A549 (cell line): ENCODE measurements around the gene TRMT61A. TPM values are rescaled to one million over a fixed set of nuclear protein-coding genes. Genes with fewer than 3 reads are reported as not detected.

Source experiments
- ATAC-seq, 2 experiments: fragments of 200-7000 bp in 1 of 2; fragments of >200 bp in 1 of 2; cut with Nextera tagmentation in 1 of 2; cut with Tn5 transposase in 1 of 2; 3 replicates each; pipeline versions ENCODE4 v1.8.0 to v1.9.1; 2018 to 2020; ENCODE audit warnings: mild to moderate bottlenecking in 1 of 2, moderate library complexity in 1 of 2
- CTCF ChIA-PET: fragments of 300-600 bp; sonication (Branson Sonifier 250); formaldehyde crosslinking; extraction: SDS; loops from one replicate; lab custom pipeline; 2021; ENCODE audit warnings: antibody characterized with exemption, inconsistent platforms; lab: Yijun Ruan, JAX
- POLR2A ChIA-PET: fragments of 350-600 bp; formaldehyde crosslinking; extraction: SDS; loops from one replicate; lab custom pipeline; 2021; ENCODE audit warnings: antibody characterized with exemption, inconsistent platforms; lab: Yijun Ruan, JAX
- DNase-seq, 2 experiments: peaks; one replicate each; pipeline versions ENCODE4 v3.0.0 to v3.0.0-alpha.2; 2011 to 2016; ENCODE audit warnings: low read depth in 1 of 2, low spot score in 1 of 2
- FAIRE-seq: peaks from 2 replicates; lab custom pipeline; 2011; peaks lifted over from hg19 to GRCh38; lab: Jason Lieb, UNC
- H3K27ac ChIP-seq, 2 experiments: fragments of >200 bp; sonication (Bioruptor Twin); formaldehyde crosslinking; 3 replicates each; pipeline ENCODE4 v1.5.1; 2016 to 2017
- H3K4me1 ChIP-seq: fragments of >200 bp; sonication (Bioruptor Twin); formaldehyde crosslinking; 3 replicates; pipeline ENCODE4 v1.6.1; 2016
- H3K4me2 ChIP-seq: fragments of >200 bp; sonication (Bioruptor Twin); formaldehyde crosslinking; 3 replicates; pipeline ENCODE4 v1.6.1; 2016
- H3K4me3 ChIP-seq: fragments of >200 bp; sonication (Bioruptor Twin); formaldehyde crosslinking; 3 replicates; pipeline ENCODE4 v1.5.1; 2016
- H3K9me3 ChIP-seq: fragments of >200 bp; sonication (Bioruptor Twin); formaldehyde crosslinking; 3 replicates; pipeline ENCODE4 v1.6.1; 2016
- CBX2 ChIP-seq: fragments of 200-600 bp; sonication (generic); IDR thresholded peaks from 2 replicates; pipeline ENCODE4 v1.6.1; 2016; ENCODE audit warnings: low read depth, mild to moderate bottlenecking, borderline replicate concordance
- CBX8 ChIP-seq: fragments of 200-600 bp; sonication (generic); IDR thresholded peaks from 2 replicates; pipeline ENCODE4 v1.6.1; 2016
- CEBPB ChIP-seq, 2 experiments: fragments of >200 bp in 1 of 2; sonication (Bioruptor Twin) in 1 of 2; formaldehyde crosslinking in 1 of 2; IDR thresholded peaks; 2 replicates each; pipeline ENCODE4 v1.6.1; 2012 to 2016
- CHD2 ChIP-seq: fragments of 150-350 bp; IDR thresholded peaks from 2 replicates; pipeline ENCODE4 v1.6.1; 2014; ENCODE audit warnings: low read length; ENCODE audit not compliant: partially characterized antibody
- CHD4 ChIP-seq: fragments of 200-600 bp; sonication (generic); IDR thresholded peaks from 2 replicates; pipeline ENCODE4 v1.6.1; 2016; ENCODE audit warnings: antibody characterized with exemption, mild to moderate bottlenecking, borderline replicate concordance
- EP300 ChIP-seq, 2 experiments: fragments of >200 bp; sonication (Bioruptor Twin); formaldehyde crosslinking; IDR thresholded peaks; 2 replicates in 1 of 2; 3 replicates in 1 of 2; pipeline ENCODE4 v1.6.1; 2016 to 2017
- FOSL2 ChIP-seq, 2 experiments: fragments of 450-650 bp in 1 of 2; fragments of >200 bp in 1 of 2; sonication (Bioruptor Twin) in 1 of 2; formaldehyde crosslinking; IDR thresholded peaks; 2 replicates each; pipeline versions ENCODE4 v1.5.0 to v1.6.1; 2016 to 2020; ENCODE audit warnings: mild to moderate bottlenecking in 1 of 2, moderate library complexity in 1 of 2
- FOXS1 ChIP-seq: fragments of 250-450 bp; sonication (Bioruptor Pico); IDR thresholded peaks from 2 replicates; pipeline ENCODE4 v1.5.0; 2020; ENCODE audit warnings: mild to moderate bottlenecking, moderate library complexity
- HDAC2 ChIP-seq: fragments of 200-600 bp; sonication (generic); IDR thresholded peaks from 2 replicates; pipeline ENCODE4 v1.6.1; 2016
- HOXB5 ChIP-seq: fragments of 250-450 bp; sonication (Bioruptor Pico); IDR thresholded peaks from 2 replicates; pipeline ENCODE4 v1.5.0; 2020; ENCODE audit warnings: mild to moderate bottlenecking, moderate library complexity
- JUN ChIP-seq, 2 experiments: fragments of >200 bp; sonication (Bioruptor Twin); formaldehyde crosslinking; IDR thresholded peaks; 2 replicates in 1 of 2; 3 replicates in 1 of 2; pipeline ENCODE4 v1.6.1; 2016 to 2017
- KDM1A ChIP-seq: fragments of 200-600 bp; sonication (generic); IDR thresholded peaks from 2 replicates; pipeline ENCODE4 v1.6.1; 2016; ENCODE audit warnings: low read depth, mild to moderate bottlenecking
- MAFK ChIP-seq: fragments of 450-650 bp; IDR thresholded peaks from 2 replicates; pipeline ENCODE4 v1.6.1; 2014; ENCODE audit not compliant: partially characterized antibody
- MAZ ChIP-seq: fragments of 150-350 bp; IDR thresholded peaks from 2 replicates; pipeline ENCODE4 v1.6.1; 2014; ENCODE audit warnings: antibody characterized with exemption, low read depth, low read length, borderline replicate concordance
- NFE2L2 ChIP-seq: fragments of 150-350 bp; conservative IDR thresholded peaks from 2 replicates; pipeline ENCODE4 v1.6.1; 2014; ENCODE audit warnings: low read length
- NPAS2 ChIP-seq: fragments of 250-450 bp; sonication (Bioruptor Pico); IDR thresholded peaks from 2 replicates; pipeline ENCODE4 v1.8.0; 2022; ENCODE audit warnings: mild to moderate bottlenecking, moderate library complexity, borderline replicate concordance
- PHF8 ChIP-seq: fragments of 200-600 bp; sonication (generic); IDR thresholded peaks from 2 replicates; pipeline ENCODE4 v1.6.1; 2016; ENCODE audit warnings: low read depth, mild to moderate bottlenecking, antibody characterized with exemption, moderate library complexity, borderline replicate concordance
- POLR2A ChIP-seq: IDR thresholded peaks from 2 replicates; pipeline ENCODE4 v1.6.1; 2012; ENCODE audit warnings: mild to moderate bottlenecking, low read length
- POLR2AphosphoS2 ChIP-seq: conservative IDR thresholded peaks from 2 replicates; pipeline ENCODE4 v1.6.1; 2012; ENCODE audit warnings: low read length, improper control_type of control experiment, inconsistent platforms
- RAD21 ChIP-seq, 2 experiments: fragments of >200 bp in 1 of 2; sonication (Bioruptor Twin) in 1 of 2; formaldehyde crosslinking in 1 of 2; IDR thresholded peaks in 1 of 2; conservative IDR thresholded peaks in 1 of 2; 2 replicates in 1 of 2; 3 replicates in 1 of 2; pipeline ENCODE4 v1.6.1; 2012 to 2018; ENCODE audit warnings: inconsistent platforms in 1 of 2
- RARB ChIP-seq: fragments of 250-450 bp; sonication (Bioruptor Pico); IDR thresholded peaks from 2 replicates; pipeline ENCODE4 v1.8.0; 2021; ENCODE audit warnings: mild to moderate bottlenecking, moderate library complexity
- RCOR1 ChIP-seq: fragments of 150-350 bp; IDR thresholded peaks from 2 replicates; pipeline ENCODE4 v1.6.1; 2014; ENCODE audit warnings: antibody characterized with exemption, low read length, low read depth
- RFX5 ChIP-seq: fragments of 450-650 bp; IDR thresholded peaks from 2 replicates; pipeline ENCODE4 v1.7.1; 2014; ENCODE audit warnings: antibody characterized with exemption, mild to moderate bottlenecking, moderate library complexity
- RNF2 ChIP-seq: fragments of 200-600 bp; sonication (generic); IDR thresholded peaks from 2 replicates; pipeline ENCODE4 v1.6.1; 2016; ENCODE audit warnings: low read depth, mild to moderate bottlenecking, antibody characterized with exemption, moderate library complexity, borderline replicate concordance
- SMC3 ChIP-seq: fragments of >200 bp; sonication (Bioruptor Twin); formaldehyde crosslinking; IDR thresholded peaks from 3 replicates; pipeline ENCODE4 v1.6.1; 2018; ENCODE audit warnings: inconsistent platforms
- SREBF2 ChIP-seq: fragments of 450-650 bp; IDR thresholded peaks from 2 replicates; pipeline ENCODE4 v1.6.1; 2014; ENCODE audit warnings: mild to moderate bottlenecking, moderate library complexity
- TP53 ChIP-seq: fragments of 250-450 bp; sonication (Bioruptor Pico); IDR thresholded peaks from 2 replicates; pipeline ENCODE4 v1.5.0; 2021; ENCODE audit warnings: mild to moderate bottlenecking, moderate library complexity
- ZC3H11A ChIP-seq: fragments of 450-650 bp; IDR thresholded peaks from 2 replicates; pipeline ENCODE4 v1.6.1; 2014; ENCODE audit warnings: antibody characterized with exemption, mild to moderate bottlenecking
- ZFP36 ChIP-seq: fragments of 450-650 bp; IDR thresholded peaks from 2 replicates; pipeline ENCODE4 v1.6.1; 2014; ENCODE audit warnings: borderline replicate concordance; ENCODE audit not compliant: partially characterized antibody
- ZNF302 ChIP-seq: fragments of 250-450 bp; sonication (Bioruptor Pico); IDR thresholded peaks from 2 replicates; pipeline ENCODE4 v1.9.0; 2021; ENCODE audit warnings: inconsistent platforms, mild to moderate bottlenecking, moderate library complexity
- WGBS: methylation state at CpG from one replicate; pipeline ENCODE4 v1.1.6; 2017; ENCODE audit errors: missing lambda C conversion rate; 5-methylcytosine and 5-hydroxymethylcytosine counted together
- polyA plus RNA-seq, 4 experiments: library from polyadenylated mRNA; depleted of rRNA in 3 of 4; stranded (reverse); fragments of >200 nt; fragmentation: RNase III in 1 of 4; extraction: RNeasy Plus Mini Kit Qiagen cat#74134 plus additional on column Dnase treatment in 1 of 4; gene quantifications; 2 replicates in 3 of 4; 3 replicates in 1 of 4; pipeline ENCODE4 v1.2.3, GENCODE V29; 2011 to 2017
- TF ChIP-seq, protein P1 (sequence below): fragments of >200 bp; sonication (Bioruptor Twin); formaldehyde crosslinking; IDR thresholded peaks from 2 replicates; pipeline ENCODE4 v1.6.1; 2016
- TF ChIP-seq, protein P2 (sequence below): IDR thresholded peaks from 2 replicates; pipeline ENCODE4 v1.6.1; 2012; ENCODE audit warnings: low read depth, borderline replicate concordance
- TF ChIP-seq, protein P3 (sequence below): fragments of 450-650 bp; IDR thresholded peaks from 2 replicates; pipeline ENCODE4 v1.6.1; 2014; ENCODE audit warnings: antibody characterized with exemption
- TF ChIP-seq, protein P4 (sequence below): IDR thresholded peaks from 2 replicates; pipeline ENCODE4 v1.6.1; 2012

TRMT61A gene
- polyA plus RNA-seq, 2 of the 4 experiments (the other 2 are of a cell fraction) = 8.3 to 19.4 TPM

DNA sequence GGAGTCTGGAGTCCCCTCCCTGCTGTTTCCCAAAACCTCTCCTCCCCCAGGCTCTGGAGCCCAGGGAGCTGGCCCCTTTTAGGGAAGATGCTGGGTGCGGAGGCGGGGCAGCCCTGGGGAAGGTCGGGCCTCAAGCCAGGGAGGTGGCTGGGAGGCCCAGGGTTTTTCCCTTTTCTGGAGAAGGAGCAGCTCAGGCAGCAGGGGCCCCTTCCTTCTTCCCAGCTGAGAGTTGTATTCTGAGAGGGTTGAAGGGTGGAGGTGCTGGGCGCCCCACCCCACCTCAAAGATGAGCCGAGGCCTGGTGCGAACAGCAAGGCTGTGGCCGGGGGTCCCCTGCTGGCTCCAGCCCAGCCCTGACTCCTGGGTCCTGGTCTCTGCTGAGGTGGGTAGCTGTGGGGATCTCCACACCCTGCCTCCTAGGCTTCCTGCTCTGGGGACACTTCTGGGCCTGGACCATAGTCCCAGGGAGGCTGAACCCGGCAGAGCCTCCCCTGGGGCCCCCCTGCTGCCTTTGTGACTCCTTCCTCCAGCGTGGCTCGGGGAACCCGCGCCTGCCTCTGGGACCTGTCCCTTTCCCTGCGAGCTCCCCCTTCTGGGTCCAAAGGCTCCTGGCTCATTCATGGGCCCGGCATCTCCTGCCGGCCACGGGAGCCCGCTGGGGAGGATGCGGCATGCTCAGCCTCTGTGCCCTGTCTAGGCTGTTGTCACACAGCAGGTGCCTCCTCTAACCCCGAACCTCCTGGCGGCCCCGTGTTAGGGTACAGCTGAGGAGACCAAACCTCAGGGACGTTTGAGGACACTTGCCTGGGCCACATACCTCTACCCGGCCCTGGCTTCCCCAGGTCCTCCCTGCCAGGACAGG lies 4.4 kb downstream of the TRMT61A start:
- H3K9me3 ChIP-seq = no peaks in the 10 kb centered on the region
- ChIA-PET POLR2A (interaction anchor here (0.5 kb wide), 1 partner anchor 161 kb away, joined by 9 read pairs; no protein-coding TSS in a partner anchor), CTCF (interaction anchor here (0.6 to 28.8 kb wide), 3 partner anchors 11 to 456 kb away, joined by 3 to 489 read pairs (median 184); partner anchors contain the start of gene CKB)

DNA sequence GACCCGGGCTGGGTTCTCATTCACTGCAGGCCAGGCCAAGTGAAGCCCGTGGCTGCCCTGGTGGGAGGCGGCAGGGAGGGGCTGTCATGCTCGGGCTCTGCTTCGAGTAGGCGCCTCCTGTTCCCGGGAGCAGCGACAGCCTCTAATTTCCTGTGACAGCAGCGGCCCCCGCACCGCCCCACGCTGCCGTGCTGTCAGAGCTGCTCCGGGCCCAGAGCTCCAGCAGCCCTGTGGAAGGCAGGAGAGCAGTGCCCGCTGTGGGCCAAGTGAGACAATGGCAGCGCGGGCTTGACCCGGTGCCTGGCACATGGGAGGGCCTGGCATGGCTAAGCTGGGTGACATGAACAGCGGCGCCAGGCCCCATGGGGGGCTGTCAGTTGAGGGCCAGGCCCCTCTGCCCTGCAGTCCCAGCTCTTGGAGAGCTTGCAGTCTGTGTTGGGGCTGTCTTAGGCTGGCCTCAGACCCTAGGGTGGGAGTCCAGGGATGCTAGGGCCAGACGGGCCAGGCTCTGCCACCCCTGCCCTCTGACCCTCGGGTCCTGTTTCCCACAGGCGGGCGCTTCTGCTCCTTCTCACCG lies 5.1 kb downstream of the TRMT61A start:
- Histone ChIP-seq H3K4me2 (no peak overlapping the region), H3K4me3 (no peak overlapping the region), H3K4me1 (peaks cover 16% of the 10 kb centered on the region), H3K9me3 (no peaks in the 10 kb centered on the region), H3K27ac (no peak overlapping the region)
- no peak for FAIRE-seq
- no peak for ATAC-seq
- ChIA-PET POLR2A (no interaction called here), CTCF (interaction anchor here (12.7 to 28.8 kb wide), 2 partner anchors 11 to 15 kb away, joined by 184 to 489 read pairs; partner anchors contain the start of gene CKB)
- TF ChIP-seq HOXB5 (CRISPR knock-in tag) = no peak
- 92% methylated on average over 18 of the region's 25 CpGs for WGBS
- DNase-seq = no peak

More for the DNA sequence above, 4.4 kb downstream of the TRMT61A start:
- H3K27ac ChIP-seq = no peak overlapping the region
- no peak overlapping the region for H3K4me3 ChIP-seq
- WGBS = 82% methylated on average over 21 of the region's 23 CpGs
- TF ChIP-seq POLR2AphosphoS2 (no peak), RCOR1 (no peak), RFX5 (no peak), ZFP36 (no peak), CBX2 (no peak), SMC3 (no peak), JUN (IDR thresholded peaks at IDR 0.05) (no peak), HDAC2 (no peak), RNF2 (no peak), MAZ (no peak), NFE2L2 (no peak), FOXS1 (CRISPR knock-in tag) (no peak), KDM1A (no peak), MAFK (no peak), ZNF302 (CRISPR knock-in tag) (no peak)
- TF ChIP-seq, protein P1, sequence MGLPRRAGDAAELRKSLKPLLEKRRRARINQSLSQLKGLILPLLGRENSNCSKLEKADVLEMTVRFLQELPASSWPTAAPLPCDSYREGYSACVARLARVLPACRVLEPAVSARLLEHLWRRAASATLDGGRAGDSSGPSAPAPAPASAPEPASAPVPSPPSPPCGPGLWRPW = no peak
- TF ChIP-seq, protein P2, sequence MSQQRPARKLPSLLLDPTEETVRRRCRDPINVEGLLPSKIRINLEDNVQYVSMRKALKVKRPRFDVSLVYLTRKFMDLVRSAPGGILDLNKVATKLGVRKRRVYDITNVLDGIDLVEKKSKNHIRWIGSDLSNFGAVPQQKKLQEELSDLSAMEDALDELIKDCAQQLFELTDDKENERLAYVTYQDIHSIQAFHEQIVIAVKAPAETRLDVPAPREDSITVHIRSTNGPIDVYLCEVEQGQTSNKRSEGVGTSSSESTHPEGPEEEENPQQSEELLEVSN = no peak
- TF ChIP-seq, all 56 proteins: peak for 0
- H3K4me2 ChIP-seq = no peak overlapping the region
- FAIRE-seq (no peak), DNase-seq (no peak), ATAC-seq (no peak)
- H3K4me1 ChIP-seq = peaks cover 16% of the 10 kb centered on the region

DNA sequence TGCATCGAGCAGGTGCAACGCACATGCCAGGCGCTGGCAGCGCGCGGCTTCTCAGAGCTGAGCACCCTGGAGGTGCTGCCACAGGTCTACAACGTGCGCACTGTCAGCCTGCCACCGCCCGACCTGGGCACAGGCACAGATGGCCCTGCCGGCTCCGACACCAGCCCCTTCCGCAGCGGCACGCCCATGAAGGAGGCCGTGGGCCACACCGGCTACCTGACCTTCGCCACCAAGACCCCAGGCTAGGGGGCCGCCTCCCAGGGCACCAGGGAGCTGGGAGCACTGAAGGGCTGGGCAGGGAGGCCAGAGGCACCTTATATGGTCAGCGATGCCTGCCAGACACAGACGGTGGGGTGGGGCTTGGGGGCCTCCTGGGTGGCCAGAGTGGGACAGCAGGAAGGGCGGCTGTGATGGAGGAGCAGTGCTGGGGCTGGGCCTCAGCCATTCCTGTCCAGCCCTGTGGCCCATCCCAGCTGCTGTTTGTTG lies 5.6 kb downstream of the TRMT61A start:
- no peak overlapping the region for H3K4me3 ChIP-seq
- H3K4me1 ChIP-seq = peaks cover 16% of the 10 kb centered on the region
- no peak overlapping the region for H3K4me2 ChIP-seq
- DNase-seq = no peak
- FAIRE-seq = no peak
- no peak overlapping the region for H3K27ac ChIP-seq
- POLR2A ChIA-PET = no interaction called here
- ATAC-seq = no peak
- H3K9me3 ChIP-seq = no peaks in the 10 kb centered on the region
- CTCF ChIA-PET = interaction anchor here (12.7 to 28.8 kb wide), 2 partner anchors 10 to 16 kb away, joined by 184 to 489 read pairs; partner anchors contain the start of gene CKB
- WGBS = 73% methylated on average over 3 of the region's 22 CpGs
- TF ChIP-seq EP300 (IDR thresholded peaks at IDR 0.05) = no peak
- no peak for TF ChIP-seq RARB
- TF ChIP-seq CEBPB (IDR thresholded peaks at IDR 0.05) = no peak
- no peak for TF ChIP-seq CHD2
- no peak for TF ChIP-seq NFE2L2
- no peak for TF ChIP-seq CBX8
- TF ChIP-seq PHF8 = no peak
- TF ChIP-seq CHD4 = no peak
- no peak for TF ChIP-seq NPAS2 (CRISPR knock-in tag)
- no peak for TF ChIP-seq ZNF302 (CRISPR knock-in tag)
- TF ChIP-seq, protein P3, sequence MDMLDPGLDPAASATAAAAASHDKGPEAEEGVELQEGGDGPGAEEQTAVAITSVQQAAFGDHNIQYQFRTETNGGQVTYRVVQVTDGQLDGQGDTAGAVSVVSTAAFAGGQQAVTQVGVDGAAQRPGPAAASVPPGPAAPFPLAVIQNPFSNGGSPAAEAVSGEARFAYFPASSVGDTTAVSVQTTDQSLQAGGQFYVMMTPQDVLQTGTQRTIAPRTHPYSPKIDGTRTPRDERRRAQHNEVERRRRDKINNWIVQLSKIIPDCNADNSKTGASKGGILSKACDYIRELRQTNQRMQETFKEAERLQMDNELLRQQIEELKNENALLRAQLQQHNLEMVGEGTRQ = no peak
- no peak for TF ChIP-seq SREBF2
- no peak for TF ChIP-seq FOSL2 (IDR thresholded peaks at IDR 0.05)
- TF ChIP-seq FOSL2 (CRISPR knock-in tag; IDR thresholded peaks at IDR 0.05) = no peak
- TF ChIP-seq ZC3H11A = no peak
- TF ChIP-seq POLR2A = no peak
- TF ChIP-seq RAD21 (conservative IDR thresholded peaks at IDR 0.05 in 1 of 2, IDR thresholded peaks at IDR 0.05 in 1 of 2) = no peak
- TF ChIP-seq TP53 (CRISPR knock-in tag) = no peak
- TF ChIP-seq, protein P4, sequence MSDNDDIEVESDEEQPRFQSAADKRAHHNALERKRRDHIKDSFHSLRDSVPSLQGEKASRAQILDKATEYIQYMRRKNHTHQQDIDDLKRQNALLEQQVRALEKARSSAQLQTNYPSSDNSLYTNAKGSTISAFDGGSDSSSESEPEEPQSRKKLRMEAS = no peak
